Spleen (tissue), 11 donors: ENCODE data around the gene ARHGAP29. TPM values are rescaled to one million over a fixed set of nuclear protein-coding genes. Genes with fewer than 3 reads are reported as not detected.
A peak's percentile ranks its signal among the peaks of the same experiment; 100 is the strongest.

Experiments
- DNase-seq: peaks from one replicate; pipeline ENCODE4 v3.0.0-alpha.2; 2020
- H3K27ac ChIP-seq, 8 donors: fragments of 200-600 bp; sonication (generic) in 7 of 8; 1 replicate in 4 of 8; 2 replicates in 4 of 8; pipeline versions ENCODE4 v1.5.0 to v1.8.0; 2016 to 2021; ENCODE audit warnings: inconsistent platforms in 4 of 8, mild to moderate bottlenecking in 4 of 8, moderate library complexity in 1 of 8
- H3K27me3 ChIP-seq, 7 donors: fragments of 200-600 bp; sonication (generic) in 6 of 7; replicated peaks in 1 of 7; 1 replicate in 4 of 7; 2 replicates in 3 of 7; pipeline versions ENCODE4 v1.5.0 to v1.8.0; 2016 to 2021; ENCODE audit warnings: inconsistent platforms in 3 of 7, mild to moderate bottlenecking in 1 of 7
- H3K36me3 ChIP-seq, 6 donors: fragments of 200-600 bp; sonication (generic) in 5 of 6; 1 replicate in 4 of 6; 2 replicates in 2 of 6; pipeline versions ENCODE4 v1.5.0 to v1.8.0; 2016 to 2021; ENCODE audit warnings: inconsistent platforms in 2 of 6
- H3K4me1 ChIP-seq, 6 donors: fragments of 200-600 bp; sonication (generic) in 5 of 6; 1 replicate in 3 of 6; 2 replicates in 3 of 6; pipeline versions ENCODE4 v1.5.0 to v1.8.0; 2016 to 2021; ENCODE audit warnings: inconsistent platforms in 3 of 6
- H3K4me3 ChIP-seq, 8 donors: fragments of 200-600 bp; sonication (generic) in 7 of 8; 1 replicate in 4 of 8; 2 replicates in 4 of 8; pipeline versions ENCODE4 v1.5.0 to v1.8.0; 2016 to 2021; ENCODE audit warnings: inconsistent platforms in 4 of 8, mild to moderate bottlenecking in 4 of 8, moderate library complexity in 2 of 8
- H3K9me3 ChIP-seq, 8 donors: fragments of 200-600 bp; sonication (generic) in 7 of 8; 1 replicate in 4 of 8; 2 replicates in 4 of 8; pipeline versions ENCODE4 v1.5.0 to v1.8.0; 2016 to 2021; ENCODE audit warnings: inconsistent platforms in 4 of 8
- CTCF ChIP-seq, 11 experiments: fragments of 200-600 bp in 7 of 11; fragments of 450-650 bp in 4 of 11; sonication (generic) in 4 of 11; IDR thresholded peaks in 8 of 11; conservative IDR thresholded peaks in 3 of 11; 1 replicate in 7 of 11; 2 replicates in 4 of 11; pipeline versions ENCODE4 v1.4.0 to v1.8.0; 2016 to 2021; ENCODE audit warnings: antibody characterized with exemption in 11 of 11, inconsistent platforms in 4 of 11, mild to moderate bottlenecking in 1 of 11
- POLR2A ChIP-seq, 3 donors: fragments of 450-650 bp; IDR thresholded peaks; one replicate each; pipeline ENCODE4 v1.5.1; 2017; ENCODE audit warnings: antibody characterized with exemption in 3 of 3, mild to moderate bottlenecking in 1 of 3
- POLR2AphosphoS5 ChIP-seq, 3 donors: sonication (generic); formaldehyde crosslinking; IDR thresholded peaks; one replicate each; pipeline ENCODE4 v1.5.1; 2017; ENCODE audit warnings: antibody characterized with exemption in 3 of 3
- WGBS, 5 donors: extraction: QIAGEN DNeasy Blood & Tissue Kit in 3 of 5; methylation state at CpG; one replicate each; pipeline versions ENCODE4 v1.1.5 to v1.1.7; 2013 to 2018; 5-methylcytosine and 5-hydroxymethylcytosine counted together
- intact Hi-C: fragments of 100-400 bp; cut with DNase I; formaldehyde crosslinking; loops from one replicate; pipeline ENCODE4 v1.15.0; 2023; ENCODE audit warnings: low total_unique reads
- polyA plus RNA-seq, 3 donors: library from polyadenylated mRNA; stranded (reverse); fragments of 200-250 nt; gene quantifications; one replicate each; pipeline ENCODE4 v1.2.1, GENCODE V29; 2013
- total RNA-seq, 7 donors: library from RNA; depleted of rRNA in 3 of 7; stranded (reverse); fragments of >200 nt in 3 of 7; fragmentation: NEBNext Ultra II Directional in 4 of 7; extraction: Animal tissue kit (Norgen Biotek cat#: 25700) in 4 of 7; gene quantifications; one replicate each; pipeline versions ENCODE4 v1.1.0 to v1.2.1, GENCODE V29; 2016 to 2021
- donor health status: healthy with polysubstance abuse.
- donor health status: DM: no; HTN: no; CAD: no; lungs with moderate emphysema.
- donor health status: DM: no; HTN: no; CAD: no.
- donor health status: Bipolar disorder and iron deficiency.
- donor health status: healthy.
- donor health status: DM: no; HTN: no; CAD: no.
- donor health status: DM: yes; HTN: yes; CAD: no.

The ARHGAP29 gene
- total and polyA plus RNA-seq, 10 donors = 7.3 to 124 (median 71.9) TPM

GRCh38 chr1:94142022-94142421 lies 95.4 kb downstream of the ARHGAP29 start:
- no peaks in the 10 kb centered on the region for H3K9me3 ChIP-seq
- 75 to 94% (median 82%) methylated on average over 1 of the region's 1 CpG for WGBS, 5 donors
- no peak for DNase-seq
- no peak overlapping the region for H3K4me3 ChIP-seq
- H3K27me3 ChIP-seq = no peaks in the 10 kb centered on the region
- H3K36me3 ChIP-seq = no peaks in the 10 kb centered on the region
- intact Hi-C loops = no loop called here
- TF ChIP-seq POLR2A (IDR thresholded peaks at IDR 0.05) (no peak), POLR2AphosphoS5 (IDR thresholded peaks at IDR 0.05) (no peak), CTCF (IDR thresholded peaks at IDR 0.05 in 8 of 11, conservative IDR thresholded peaks at IDR 0.05 in 3 of 11) (no peak)
- peak overlapping the region in 1 of 8 donors; percentile 11 for H3K27ac ChIP-seq
- no peaks in the 10 kb centered on the region for H3K4me1 ChIP-seq

- WGBS, 5 donors = 91 to 94% (median 93%) methylated on average over 5 of the region's 5 CpGs
- no peak overlapping the region for H3K27ac ChIP-seq
- DNase-seq = no peak
- no peaks in the 10 kb centered on the region for H3K4me1 ChIP-seq
- H3K36me3 ChIP-seq = no peaks in the 10 kb centered on the region
- H3K27me3 ChIP-seq = no peaks in the 10 kb centered on the region
- intact Hi-C loops = no loop called here
- H3K4me3 ChIP-seq = no peak overlapping the region
- peaks cover 0 to 14% (median 8%) of the 10 kb centered on the region in 8 donors for H3K9me3 ChIP-seq
- TF ChIP-seq CTCF (IDR thresholded peaks at IDR 0.05 in 8 of 11, conservative IDR thresholded peaks at IDR 0.05 in 3 of 11) (no peak), POLR2AphosphoS5 (IDR thresholded peaks at IDR 0.05) (no peak), POLR2A (IDR thresholded peaks at IDR 0.05) (no peak)
These were observed 105.3 kb downstream of the ARHGAP29 start for GRCh38 chr1:94132111-94132510.

- no peak for DNase-seq
- TF ChIP-seq POLR2AphosphoS5 (IDR thresholded peaks at IDR 0.05) (no peak), POLR2A (IDR thresholded peaks at IDR 0.05) (no peak)
- peaks cover 0 to 6% (median 0%) of the 10 kb centered on the region in 7 donors for H3K27me3 ChIP-seq
- peak overlapping the region in 6 of 8 donors; percentile 14 to 39 (median 27) for H3K27ac ChIP-seq
- WGBS, 5 donors = 64 to 81% (median 74%) methylated on average over 8 of the region's 8 CpGs
- intact Hi-C loops = no loop called here
- no peaks in the 10 kb centered on the region for H3K4me1 ChIP-seq
- H3K36me3 ChIP-seq = no peaks in the 10 kb centered on the region
- H3K4me3 ChIP-seq = no peak overlapping the region
- peaks cover 0 to 14% (median 8%) of the 10 kb centered on the region in 8 donors for H3K9me3 ChIP-seq
These were observed 106.4 kb downstream of the ARHGAP29 start for GRCh38 chr1:94130851-94131595.

- no peaks in the 10 kb centered on the region for H3K36me3 ChIP-seq
- H3K4me3 ChIP-seq = no peak overlapping the region
- WGBS, 5 donors = 78 to 88% (median 85%) methylated on average over 3 of the region's 3 CpGs
- DNase-seq = no peak
- intact Hi-C loops = no loop called here
- no peak for TF ChIP-seq POLR2AphosphoS5 (IDR thresholded peaks at IDR 0.05)
- no peak for TF ChIP-seq POLR2A (IDR thresholded peaks at IDR 0.05)
- no peak for TF ChIP-seq CTCF (IDR thresholded peaks at IDR 0.05 in 8 of 11, conservative IDR thresholded peaks at IDR 0.05 in 3 of 11)
- H3K4me1 ChIP-seq = no peaks in the 10 kb centered on the region
- no peaks in the 10 kb centered on the region for H3K9me3 ChIP-seq
- peaks cover 0 to 10% (median 0%) of the 10 kb centered on the region in 7 donors for H3K27me3 ChIP-seq
- no peak overlapping the region for H3K27ac ChIP-seq
These were observed 110.7 kb downstream of the ARHGAP29 start for GRCh38 chr1:94126651-94127050.
